BLaER1 treated with 17β-estradiol and CSF1 and Interleukin-3, amounts not matched to agents 10 nM and 100 nM (cell line): Measurements from ENCODE around the gene EPHX1.
A peak's percentile ranks its signal among the peaks of the same experiment; 100 is the strongest.
"Not testable (repeated sequence)": the region's sequence is repeated elsewhere in the genome, so short reads cannot be mapped to it uniquely, and the experiment has no call there.

Experiments
- H3K27ac ChIP-seq, 11 experiments: shearing (Covaris generic); formaldehyde crosslinking; 2 replicates each; pipeline ENCODE4 v1.8.1; 2022
- H3K27me3 ChIP-seq, 11 experiments: shearing (Covaris generic); formaldehyde crosslinking; 2 replicates each; pipeline ENCODE4 v1.8.1; 2022
- H3K36me3 ChIP-seq, 11 experiments: shearing (Covaris generic); formaldehyde crosslinking; 2 replicates each; pipeline ENCODE4 v1.8.1; 2022
- H3K4me1 ChIP-seq, 10 experiments: shearing (Covaris generic); formaldehyde crosslinking; 2 replicates each; pipeline ENCODE4 v1.8.1; 2022
- H3K4me2 ChIP-seq, 11 experiments: shearing (Covaris generic); formaldehyde crosslinking; 2 replicates each; pipeline ENCODE4 v1.8.1; 2022
- H3K4me3 ChIP-seq, 10 experiments: shearing (Covaris generic); formaldehyde crosslinking; 2 replicates each; pipeline ENCODE4 v1.8.1; 2022
- H3K9ac ChIP-seq, 11 experiments: shearing (Covaris generic); formaldehyde crosslinking; 2 replicates each; pipeline ENCODE4 v1.8.1; 2022
- H3K9me3 ChIP-seq, 11 experiments: shearing (Covaris generic); formaldehyde crosslinking; replicated peaks in 1 of 11; 2 replicates each; pipeline ENCODE4 v1.8.1; 2022
- H4K20me1 ChIP-seq, 11 experiments: shearing (Covaris generic); formaldehyde crosslinking; 2 replicates each; pipeline ENCODE4 v1.8.1; 2022
- Cebpa-rat ChIP-seq, 11 experiments: shearing (Covaris generic); IDR thresholded peaks; 2 replicates each; pipeline ENCODE4 v1.8.1; 2022

The EPHX1 gene

DNA sequence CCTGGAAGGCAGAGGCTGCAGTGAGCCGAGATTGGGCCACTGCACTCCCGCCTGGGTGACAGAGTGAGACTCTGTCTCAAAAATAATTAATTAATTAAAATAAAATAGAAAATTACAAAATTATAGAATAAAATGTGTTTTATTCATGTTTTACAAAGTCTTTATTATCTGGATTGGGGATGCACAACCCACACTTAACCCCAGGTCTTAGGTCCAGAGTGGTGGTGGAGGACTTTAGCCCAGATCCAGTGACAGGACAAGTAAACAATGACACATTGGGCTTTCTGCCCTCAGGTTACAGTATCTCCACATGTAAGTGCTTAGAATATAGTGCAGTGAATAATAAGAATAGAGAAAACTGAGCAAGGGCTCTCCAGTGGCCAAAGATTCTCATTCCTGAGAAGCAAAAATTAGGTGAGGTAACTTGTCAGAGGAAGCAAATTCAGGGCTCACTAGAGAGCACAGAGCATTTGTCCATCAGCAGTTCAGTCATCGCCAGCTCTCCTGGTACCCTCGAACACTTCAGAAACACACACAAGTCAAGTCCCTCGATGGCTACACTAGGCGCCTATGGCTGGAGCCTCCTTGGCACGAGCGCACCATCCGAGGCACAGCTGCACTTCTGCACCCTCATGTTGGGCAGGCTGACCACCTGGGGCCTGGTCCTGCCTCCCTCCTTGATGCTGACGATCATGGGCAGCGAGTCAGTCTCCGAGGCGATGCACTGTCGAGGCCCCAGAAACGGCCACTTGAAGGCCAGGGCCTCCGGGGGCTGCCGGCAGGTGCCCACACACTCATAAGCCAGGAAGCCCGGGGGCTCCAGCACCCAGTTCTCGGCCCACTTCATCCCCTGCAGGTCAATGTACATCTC is 76.5 kb downstream of the EPHX1 start:
- no peak for TF ChIP-seq Cebpa-rat (IDR thresholded peaks at IDR 0.05)
- H3K36me3 ChIP-seq = no peaks in the 10 kb centered on the region
- H4K20me1 ChIP-seq = peaks cover 0 to 2% (median 0%) of the 10 kb centered on the region in 11 experiments; a peak in 3 of 22 replicates
- peaks cover 10 to 27% (median 21%) of the 10 kb centered on the region in 10 experiments for H3K4me1 ChIP-seq
- no peak overlapping the region for H3K4me3 ChIP-seq
- no peak overlapping the region for H3K4me2 ChIP-seq
- no peak overlapping the region for H3K9ac ChIP-seq
- H3K27me3 ChIP-seq = peaks cover 7 to 37% (median 28%) of the 10 kb centered on the region in 11 experiments
- no peak overlapping the region for H3K27ac ChIP-seq
- H3K9me3 ChIP-seq = no peaks in the 10 kb centered on the region

DNA sequence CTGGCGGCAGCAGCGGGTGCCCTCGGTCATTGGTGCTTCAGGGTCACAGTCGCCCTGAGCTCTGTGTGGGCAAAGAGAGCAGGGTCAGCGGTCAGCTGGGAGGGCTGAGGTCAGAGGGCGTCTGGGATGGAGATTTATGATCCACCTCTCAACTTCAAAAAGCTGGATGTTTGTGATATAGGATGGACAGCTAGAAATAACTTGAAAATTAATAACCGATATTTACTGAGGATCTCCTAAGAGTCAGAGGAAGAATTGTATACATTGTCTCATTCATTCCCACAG is 77.0 kb downstream of the EPHX1 start:
- H3K4me3 ChIP-seq = no peak overlapping the region
- H3K36me3 ChIP-seq = no peaks in the 10 kb centered on the region
- TF ChIP-seq Cebpa-rat (IDR thresholded peaks at IDR 0.05) = no peak
- H3K9me3 ChIP-seq = no peaks in the 10 kb centered on the region
- H3K4me2 ChIP-seq = no peak overlapping the region
- no peaks in the 10 kb centered on the region for H4K20me1 ChIP-seq
- peaks cover 9 to 26% (median 19%) of the 10 kb centered on the region in 10 experiments; a peak in 16 of 20 replicates for H3K4me1 ChIP-seq
- H3K9ac ChIP-seq = no peak overlapping the region
- H3K27ac ChIP-seq = no peak overlapping the region
- peaks cover 7 to 37% (median 28%) of the 10 kb centered on the region in 11 experiments for H3K27me3 ChIP-seq

DNA sequence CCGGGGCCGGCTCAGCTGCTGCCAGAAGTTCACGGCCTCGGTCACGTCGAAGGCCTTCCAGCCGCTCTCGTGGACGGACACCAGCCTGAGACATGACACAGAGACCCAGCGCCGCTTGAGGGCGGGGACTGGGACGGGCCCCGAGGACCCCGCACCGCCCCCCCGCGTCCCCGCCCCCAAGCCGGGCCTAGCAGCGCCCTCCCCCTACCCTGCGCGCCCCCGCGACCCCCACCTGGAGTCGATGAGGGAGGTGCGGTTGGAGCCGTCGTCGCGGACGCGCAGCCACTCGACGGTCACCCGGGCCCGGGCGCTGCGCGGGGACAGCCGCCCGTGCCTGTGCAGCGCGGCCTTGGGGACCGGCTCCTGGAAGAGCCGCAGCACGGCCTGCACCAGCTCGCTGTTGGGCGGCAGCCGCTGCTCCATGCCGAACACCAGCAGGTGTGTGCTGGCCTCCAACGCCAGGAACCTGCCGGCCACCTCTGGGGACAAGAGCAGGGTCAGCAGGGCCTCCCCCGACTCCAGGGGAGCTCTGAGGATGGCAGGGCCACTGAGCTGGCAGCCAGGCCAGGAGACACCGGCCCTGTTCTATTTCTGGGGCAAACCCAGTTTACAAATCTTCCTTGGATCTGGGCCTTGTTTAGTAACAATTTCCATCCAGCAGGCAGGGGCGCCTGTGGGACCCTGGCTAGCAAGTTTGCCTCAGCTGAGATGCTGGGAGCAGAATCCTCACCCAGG is 77.8 kb downstream of the EPHX1 start:
- 0 out of 22 replicates have a peak overlapping the region, but pooled peaks of 1 of the 11 experiments have one; percentile 38 for H3K4me2 ChIP-seq

DNA sequence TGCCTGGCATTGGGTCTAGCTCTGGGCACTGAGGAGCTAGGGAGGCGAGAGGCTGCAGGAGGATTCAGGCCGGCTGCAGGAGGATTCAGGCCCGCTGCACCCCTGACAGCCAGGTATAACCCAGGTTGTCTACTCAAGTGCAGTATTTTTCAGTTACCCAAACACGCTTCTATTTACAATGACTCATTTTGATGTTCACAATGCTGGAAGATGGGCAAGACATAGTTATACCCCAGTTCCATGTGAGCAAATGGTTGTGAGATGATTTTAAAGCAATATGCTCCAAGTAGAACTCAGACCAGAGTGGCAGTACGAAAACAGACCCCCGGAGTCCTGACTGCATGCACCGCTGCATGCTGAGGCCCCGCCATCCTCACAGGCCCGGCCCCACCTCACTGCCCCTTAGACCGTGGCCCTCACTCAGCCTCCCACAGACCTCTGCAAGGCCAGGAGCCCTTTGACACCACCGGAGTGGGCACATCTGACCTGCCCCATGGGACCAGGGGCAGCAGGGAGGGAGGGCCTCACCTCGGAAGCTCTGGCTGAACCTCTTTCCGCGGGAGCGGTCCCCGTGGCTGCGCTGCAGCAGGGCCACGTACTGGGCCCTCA is 78.5 kb downstream of the EPHX1 start:
- H3K27ac ChIP-seq = no peak overlapping the region
- peak overlapping the region in 6 of 11 experiments; percentile 13 to 44 (median 36); a peak in 8 of 22 replicates for H3K4me2 ChIP-seq
- no peak for TF ChIP-seq Cebpa-rat (IDR thresholded peaks at IDR 0.05)
- H3K9ac ChIP-seq = 0 out of 22 replicates have a peak overlapping the region, but pooled peaks of 1 of the 11 experiments have one; percentile 15
- peaks cover 7 to 27% (median 19%) of the 10 kb centered on the region in 11 experiments for H3K27me3 ChIP-seq
- H3K36me3 ChIP-seq = no peaks in the 10 kb centered on the region
- no peaks in the 10 kb centered on the region for H3K9me3 ChIP-seq
- H4K20me1 ChIP-seq = no peaks in the 10 kb centered on the region
- no peak overlapping the region for H3K4me3 ChIP-seq
- H3K4me1 ChIP-seq = peaks cover 5 to 18% (median 12%) of the 10 kb centered on the region in 10 experiments; a peak in 15 of 20 replicates

More for the DNA sequence above, 77.8 kb downstream of the EPHX1 start:
- H3K27ac ChIP-seq, H3K9me3 ChIP-seq, H4K20me1 ChIP-seq, H3K4me3 ChIP-seq, H3K36me3 ChIP-seq, H3K9ac ChIP-seq: not testable (repeated sequence)
- H3K27me3 ChIP-seq = peaks cover 7 to 34% (median 25%) of the 10 kb centered on the region in 11 experiments
- peaks cover 9 to 25% (median 19%) of the 10 kb centered on the region in 10 experiments; a peak in 16 of 20 replicates for H3K4me1 ChIP-seq

DNA sequence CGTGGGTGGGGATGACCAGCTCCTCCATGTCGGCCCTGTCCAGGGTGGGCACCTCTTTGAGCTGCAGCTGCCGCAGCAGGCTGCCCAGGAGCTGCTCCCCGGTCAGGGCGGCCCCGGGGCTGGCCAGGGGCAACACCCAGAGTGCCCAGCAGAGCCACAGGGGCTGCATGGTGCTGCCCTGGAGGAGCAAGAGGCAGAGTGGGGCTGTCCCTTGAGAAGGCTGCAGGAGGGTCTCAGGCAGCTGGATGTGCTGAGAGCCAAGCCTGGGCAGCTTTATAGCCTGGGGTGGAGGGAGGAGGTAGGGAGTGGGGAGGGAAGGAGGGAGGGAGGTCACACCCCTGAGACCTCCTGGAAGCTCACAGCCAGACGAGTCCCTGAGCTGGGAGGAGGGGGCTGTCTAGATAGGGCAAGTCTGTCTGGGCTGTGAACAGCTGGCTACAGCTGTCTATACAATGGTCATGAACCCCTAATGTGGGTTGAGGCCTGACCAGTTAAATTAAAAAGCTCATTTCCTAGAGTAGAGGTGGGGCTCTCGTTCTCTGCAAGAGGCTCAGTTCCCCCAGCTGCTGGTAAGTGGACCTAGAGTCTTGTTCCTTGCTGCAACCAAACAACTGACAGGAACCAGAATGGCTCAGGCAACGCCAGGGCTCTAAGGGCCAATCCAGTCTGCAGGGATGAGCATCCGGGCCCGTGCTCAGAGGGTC is 79.1 kb downstream of the EPHX1 start, which contains the start of gene LEFTY1:
LEFTY1 (minus strand) TSS at position 249 of the 704 bp plus-strand sequence; CDS start at position 169, 80 bp downstream.
- Histone ChIP-seq H3K27me3 (peaks cover under 1 to 21% (median 12%) of the 10 kb centered on the region in 11 experiments; a peak in 18 of 22 replicates), H3K27ac (no peak within 1 kb of the TSS)
- no peak for TF ChIP-seq Cebpa-rat (IDR thresholded peaks at IDR 0.05)

DNA sequence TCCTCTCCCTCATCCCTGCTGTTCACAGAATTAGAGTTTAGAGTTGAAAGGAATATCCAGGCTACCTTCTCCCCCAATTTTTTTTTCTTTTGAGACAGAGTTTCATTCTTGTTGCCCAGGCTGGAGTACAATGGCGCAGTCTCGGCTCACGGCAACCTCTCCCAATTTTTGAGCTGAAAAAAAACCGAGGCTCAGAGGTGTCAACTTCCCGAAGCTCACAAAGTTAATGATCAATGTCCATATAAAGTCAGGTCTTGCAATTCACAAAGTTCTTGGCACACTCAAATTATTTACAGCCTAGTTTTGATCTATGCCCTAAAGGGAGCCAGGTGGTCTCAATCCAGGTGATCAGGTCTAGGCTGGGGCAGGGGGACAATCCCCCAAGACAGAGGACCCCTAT is 79.8 kb downstream of the EPHX1 start:
- Histone ChIP-seq H3K36me3 (no peaks in the 10 kb centered on the region), H3K9ac (no peak overlapping the region), H4K20me1 (no peaks in the 10 kb centered on the region), H3K27ac (no peak overlapping the region), H3K4me2 (no peak overlapping the region), H3K4me3 (no peak overlapping the region), H3K9me3 (no peaks in the 10 kb centered on the region), H3K27me3 (peaks cover 0 to 16% (median 8%) of the 10 kb centered on the region in 11 experiments; a peak in 10 of 22 replicates), H3K4me1 (peaks cover 0 to 17% (median 10%) of the 10 kb centered on the region in 10 experiments; a peak in 13 of 20 replicates)
- TF ChIP-seq Cebpa-rat (IDR thresholded peaks at IDR 0.05) = no peak

More for the DNA sequence above, 79.1 kb downstream of the EPHX1 start, which contains the start of gene LEFTY1:
- Histone ChIP-seq H3K4me2 (peak within 1 kb of the TSS in 6 of 11 experiments; percentile 13 to 44 (median 36); a peak in 9 of 22 replicates), H3K4me3 (no peak within 1 kb of the TSS), H3K9ac (0 out of 22 replicates have a peak within 1 kb of the TSS, but pooled peaks of 1 of the 11 experiments have one; percentile 15), H3K36me3 (no peaks in the 10 kb centered on the region), H3K4me1 (peaks cover 0 to 17% (median 10%) of the 10 kb centered on the region in 10 experiments; a peak in 13 of 20 replicates), H3K9me3 (no peaks in the 10 kb centered on the region), H4K20me1 (no peaks in the 10 kb centered on the region)

DNA sequence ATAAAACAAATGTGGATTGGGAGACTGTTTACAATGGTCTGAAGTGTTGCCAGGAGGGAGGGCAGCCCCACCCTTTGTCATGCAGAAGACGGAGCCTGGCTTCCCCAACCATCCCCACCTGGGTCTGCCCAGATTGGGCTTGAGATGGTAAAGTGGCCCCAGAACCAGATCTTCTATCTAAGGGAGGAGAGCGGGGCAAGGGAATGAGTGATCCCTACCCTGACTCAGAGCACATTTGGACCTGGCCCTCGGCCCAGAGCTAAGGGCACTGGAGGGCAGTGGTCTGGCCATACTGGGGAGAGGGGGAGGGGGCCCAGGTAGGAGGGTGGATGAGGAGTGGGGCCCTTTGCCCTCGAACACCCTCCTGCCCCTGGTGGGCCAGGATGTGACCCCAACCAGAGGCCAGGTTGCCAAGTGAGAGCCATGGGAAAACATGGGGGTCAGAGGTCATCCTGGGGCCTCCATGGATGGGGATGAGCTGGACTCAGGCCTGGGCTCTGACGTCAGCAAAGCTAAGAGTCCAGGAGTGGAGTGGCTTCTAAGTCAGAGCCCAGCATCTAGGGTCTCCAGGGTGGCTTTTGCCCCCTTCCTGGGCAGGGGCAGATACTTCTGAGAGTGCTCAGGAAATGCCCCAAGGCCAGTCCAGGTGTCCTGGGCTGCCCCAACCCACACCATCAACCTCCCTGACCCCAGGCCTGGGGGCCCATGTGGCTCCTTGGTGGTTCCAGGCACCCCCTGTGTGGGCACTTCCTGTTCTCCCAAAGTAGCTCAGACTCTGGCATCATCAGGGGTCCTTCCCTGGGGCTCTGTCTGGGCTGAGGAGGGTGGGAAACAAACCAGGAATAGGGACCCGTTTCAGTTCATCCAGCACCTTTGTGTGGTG is 80.7 kb downstream of the EPHX1 start:
- H3K9me3 ChIP-seq = no peaks in the 10 kb centered on the region
- H3K4me3 ChIP-seq = no peak overlapping the region
- H3K4me2 ChIP-seq = peak overlapping the region in 2 of 11 experiments; percentile 2 to 21; a peak in 1 of 22 replicates
- no peak for TF ChIP-seq Cebpa-rat (IDR thresholded peaks at IDR 0.05)
- no peak overlapping the region for H3K27ac ChIP-seq
- peaks cover 0 to 11% (median 8%) of the 10 kb centered on the region in 11 experiments; a peak in 10 of 22 replicates for H3K27me3 ChIP-seq
- H3K36me3 ChIP-seq = no peaks in the 10 kb centered on the region
- no peak overlapping the region for H3K9ac ChIP-seq
- no peaks in the 10 kb centered on the region for H4K20me1 ChIP-seq
- H3K4me1 ChIP-seq = peaks cover 0 to 17% (median 10%) of the 10 kb centered on the region in 10 experiments; a peak in 13 of 20 replicates
